ENCODE measurements around the gene IFI16. TPM values are rescaled to one million over a fixed set of nuclear protein-coding genes. Genes with fewer than 3 reads are reported as not detected.

The IFI16 gene
- total RNA-seq, 1 donor from 2014 or later: 8.9 TPM

DNA sequence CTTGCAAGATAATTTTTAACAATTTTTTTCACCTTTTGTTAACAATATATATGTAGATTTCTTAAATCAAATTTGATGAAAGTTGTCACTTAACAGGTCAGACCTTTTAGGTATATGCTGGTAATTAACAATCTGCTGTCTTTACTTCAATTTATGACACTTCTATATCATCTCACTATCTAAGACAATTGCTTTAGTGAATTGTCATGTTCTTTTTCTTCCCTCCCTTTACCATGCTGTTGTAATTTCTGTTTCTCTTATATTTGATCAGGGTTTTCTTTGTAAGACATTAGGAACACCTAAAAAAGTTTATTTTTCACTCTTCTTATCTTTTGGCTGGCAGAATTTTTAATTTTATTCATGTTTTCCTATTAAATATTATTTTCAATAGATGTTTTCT, 2.0 kb downstream of the IFI16 start:
- peaks cover 5% of the 10 kb centered on the region for H3K9me3 Mint-ChIP-seq (ENCODE audit: low read depth)
- no peaks in the 10 kb centered on the region for H3K27me3 Mint-ChIP-seq
- no peak for DNase-seq (ENCODE audit: low spot score, unreplicated experiment)
- no peak overlapping the region for H3K27ac Mint-ChIP-seq
- peaks cover 18% of the 10 kb centered on the region for H3K4me1 Mint-ChIP-seq (ENCODE audit: low read depth)
- no peaks in the 10 kb centered on the region for H3K36me3 Mint-ChIP-seq (ENCODE audit: insufficient read depth)
- H3K4me3 Mint-ChIP-seq (ENCODE audit: low read depth): no peak overlapping the region
- TF ChIP-seq, protein P1, sequence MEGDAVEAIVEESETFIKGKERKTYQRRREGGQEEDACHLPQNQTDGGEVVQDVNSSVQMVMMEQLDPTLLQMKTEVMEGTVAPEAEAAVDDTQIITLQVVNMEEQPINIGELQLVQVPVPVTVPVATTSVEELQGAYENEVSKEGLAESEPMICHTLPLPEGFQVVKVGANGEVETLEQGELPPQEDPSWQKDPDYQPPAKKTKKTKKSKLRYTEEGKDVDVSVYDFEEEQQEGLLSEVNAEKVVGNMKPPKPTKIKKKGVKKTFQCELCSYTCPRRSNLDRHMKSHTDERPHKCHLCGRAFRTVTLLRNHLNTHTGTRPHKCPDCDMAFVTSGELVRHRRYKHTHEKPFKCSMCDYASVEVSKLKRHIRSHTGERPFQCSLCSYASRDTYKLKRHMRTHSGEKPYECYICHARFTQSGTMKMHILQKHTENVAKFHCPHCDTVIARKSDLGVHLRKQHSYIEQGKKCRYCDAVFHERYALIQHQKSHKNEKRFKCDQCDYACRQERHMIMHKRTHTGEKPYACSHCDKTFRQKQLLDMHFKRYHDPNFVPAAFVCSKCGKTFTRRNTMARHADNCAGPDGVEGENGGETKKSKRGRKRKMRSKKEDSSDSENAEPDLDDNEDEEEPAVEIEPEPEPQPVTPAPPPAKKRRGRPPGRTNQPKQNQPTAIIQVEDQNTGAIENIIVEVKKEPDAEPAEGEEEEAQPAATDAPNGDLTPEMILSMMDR (IDR thresholded peaks at IDR 0.05; ENCODE audit: unreplicated experiment): no peak

DNA sequence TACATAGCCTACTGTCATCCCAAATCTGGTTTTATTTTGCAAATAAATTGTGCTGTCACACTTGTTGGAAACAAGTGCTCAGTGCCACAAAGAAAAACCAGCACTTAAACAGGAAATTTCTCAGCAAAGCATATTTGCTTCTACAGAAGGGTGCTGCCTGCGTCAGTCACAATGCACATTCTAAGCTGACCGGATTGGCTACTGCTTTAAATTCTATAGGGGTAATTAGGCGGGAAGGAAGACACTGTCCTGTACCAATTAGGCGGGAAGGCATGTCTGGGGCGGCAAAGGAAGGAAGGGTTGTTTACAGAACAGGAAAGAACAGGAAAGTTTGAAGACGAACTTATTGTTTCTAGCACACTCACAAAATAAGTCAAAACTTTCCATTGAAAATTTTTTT, 2.8 kb downstream of the IFI16 start:
- Mint-ChIP-seq H3K27ac (no peak overlapping the region), H3K4me3 (ENCODE audit: low read depth) (no peak overlapping the region), H3K4me1 (ENCODE audit: low read depth) (peaks cover 15% of the 10 kb centered on the region), H3K9me3 (ENCODE audit: low read depth) (peaks cover 5% of the 10 kb centered on the region), H3K27me3 (no peaks in the 10 kb centered on the region), H3K36me3 (ENCODE audit: insufficient read depth) (no peaks in the 10 kb centered on the region)
- TF ChIP-seq, protein P1 (IDR thresholded peaks at IDR 0.05; ENCODE audit: unreplicated experiment): no peak
- no peak for DNase-seq (ENCODE audit: low spot score, unreplicated experiment)

DNA sequence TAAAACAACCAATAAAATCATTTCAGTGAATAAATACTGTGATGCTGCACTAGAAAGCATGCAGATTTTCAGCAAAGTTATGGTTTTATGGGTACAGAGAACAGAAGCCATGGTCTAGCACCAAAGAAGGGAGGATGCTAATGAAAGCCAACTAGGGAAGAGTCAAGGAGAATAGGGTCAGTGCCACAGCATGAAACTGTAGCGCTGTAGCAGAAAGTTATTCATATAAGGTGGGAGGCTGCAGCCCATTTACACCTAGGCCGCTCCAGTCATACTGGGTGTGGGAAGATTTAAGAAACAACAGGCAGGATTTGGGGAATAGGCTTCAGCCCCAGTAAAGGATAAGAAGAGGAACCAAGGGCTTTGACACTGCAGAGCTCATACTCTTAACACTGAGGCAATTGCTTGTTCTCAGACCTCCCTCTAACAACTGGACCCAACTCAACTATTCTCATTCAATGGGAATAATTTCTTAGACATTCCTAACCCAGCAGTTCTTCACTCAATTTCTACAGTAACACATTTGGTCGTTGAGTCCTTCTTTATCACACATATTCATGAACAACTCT, 4.4 kb downstream of the IFI16 start:
- TF ChIP-seq, protein P1 (IDR thresholded peaks at IDR 0.05; ENCODE audit: unreplicated experiment): no peak

DNA sequence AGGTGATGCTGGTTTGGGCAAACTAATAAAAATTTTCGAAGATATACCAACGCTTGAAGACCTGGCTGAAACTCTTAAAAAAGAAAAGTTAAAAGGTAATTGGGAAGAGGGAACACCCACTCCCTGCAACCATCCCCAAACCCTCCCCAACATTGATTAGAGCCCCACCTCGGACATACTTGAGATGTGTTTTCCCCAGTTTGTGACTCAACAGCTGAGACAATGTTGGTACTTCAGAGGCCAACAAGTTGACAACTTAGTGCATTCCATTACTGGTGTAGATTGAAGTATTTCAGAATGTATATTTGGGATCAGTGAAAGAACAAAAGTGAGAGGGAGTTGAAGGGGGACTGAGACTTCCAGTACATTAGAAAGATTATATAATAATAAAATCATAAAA, 5.1 kb downstream of the IFI16 start:
- Mint-ChIP-seq H3K4me1 (ENCODE audit: low read depth) (peaks cover 14% of the 10 kb centered on the region), H3K4me3 (ENCODE audit: low read depth) (no peak overlapping the region), H3K9me3 (ENCODE audit: low read depth) (peaks cover 5% of the 10 kb centered on the region), H3K27me3 (no peaks in the 10 kb centered on the region), H3K27ac (no peak overlapping the region), H3K36me3 (ENCODE audit: insufficient read depth) (no peaks in the 10 kb centered on the region)
- no peak for DNase-seq (ENCODE audit: low spot score, unreplicated experiment)
- TF ChIP-seq, protein P1 (IDR thresholded peaks at IDR 0.05; ENCODE audit: unreplicated experiment): no peak

More for the DNA sequence above, 4.4 kb downstream of the IFI16 start:
- DNase-seq (ENCODE audit: low spot score, unreplicated experiment): no peak
- no peaks in the 10 kb centered on the region for H3K27me3 Mint-ChIP-seq
- H3K4me3 Mint-ChIP-seq (ENCODE audit: low read depth): no peak overlapping the region
- peaks cover 15% of the 10 kb centered on the region for H3K4me1 Mint-ChIP-seq (ENCODE audit: low read depth)
- H3K27ac Mint-ChIP-seq: no peak overlapping the region
- peaks cover 5% of the 10 kb centered on the region for H3K9me3 Mint-ChIP-seq (ENCODE audit: low read depth)
- H3K36me3 Mint-ChIP-seq (ENCODE audit: insufficient read depth): no peaks in the 10 kb centered on the region

- Mint-ChIP-seq H3K4me3 (ENCODE audit: low read depth) (no peak overlapping the region), H3K27me3 (no peaks in the 10 kb centered on the region), H3K36me3 (ENCODE audit: insufficient read depth) (no peaks in the 10 kb centered on the region), H3K27ac (no peak overlapping the region), H3K4me1 (ENCODE audit: low read depth) (peaks cover 8% of the 10 kb centered on the region), H3K9me3 (ENCODE audit: low read depth) (peaks cover 5% of the 10 kb centered on the region)
- DNase-seq (ENCODE audit: low spot score, unreplicated experiment): no peak
- TF ChIP-seq, protein P1 (IDR thresholded peaks at IDR 0.05; ENCODE audit: unreplicated experiment): no peak
These were observed 5.8 kb downstream of the IFI16 start for GRCh38 chr1:159015440-159015909.
